GM12872 (cell line): ENCODE measurements around the gene NFIB.

ENCODE experiments used
- TF ChIP-seq, protein P1 (sequence below): IDR thresholded peaks from 3 replicates; pipeline ENCODE4 v1.5.1; 2011; ENCODE audit warnings: low read depth, mild to moderate bottlenecking, low read length, moderate library complexity; ENCODE audit not compliant: insufficient read depth

NFIB gene

DNA sequence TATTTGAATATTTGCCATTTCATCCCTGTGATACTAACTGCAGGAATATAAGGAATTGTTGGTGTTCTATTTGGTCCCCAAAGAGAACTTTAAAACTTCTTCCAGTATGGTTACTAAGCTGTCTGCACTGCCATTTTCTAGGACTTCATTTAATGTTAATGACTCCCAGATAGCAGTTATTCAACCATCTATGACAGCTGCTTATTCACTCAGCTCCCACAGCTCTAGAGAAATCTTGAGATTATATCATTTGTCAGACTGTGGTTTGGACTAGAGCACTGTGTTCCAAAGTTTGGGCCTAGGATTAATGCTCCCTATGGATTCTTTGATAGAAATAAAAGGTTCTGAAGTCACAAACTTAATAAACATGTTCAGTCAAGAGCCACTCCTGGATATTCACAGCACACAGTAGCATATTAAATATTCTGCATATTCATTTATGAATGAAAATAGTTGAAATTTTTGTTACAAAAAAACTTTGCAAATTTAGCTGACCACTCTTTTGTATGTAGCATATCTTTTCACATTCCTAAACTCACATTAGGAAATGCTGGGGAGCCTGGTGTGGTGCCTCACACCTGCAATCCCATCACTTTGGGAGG is 173.7 kb downstream of the NFIB start:
- TF ChIP-seq, protein P1, sequence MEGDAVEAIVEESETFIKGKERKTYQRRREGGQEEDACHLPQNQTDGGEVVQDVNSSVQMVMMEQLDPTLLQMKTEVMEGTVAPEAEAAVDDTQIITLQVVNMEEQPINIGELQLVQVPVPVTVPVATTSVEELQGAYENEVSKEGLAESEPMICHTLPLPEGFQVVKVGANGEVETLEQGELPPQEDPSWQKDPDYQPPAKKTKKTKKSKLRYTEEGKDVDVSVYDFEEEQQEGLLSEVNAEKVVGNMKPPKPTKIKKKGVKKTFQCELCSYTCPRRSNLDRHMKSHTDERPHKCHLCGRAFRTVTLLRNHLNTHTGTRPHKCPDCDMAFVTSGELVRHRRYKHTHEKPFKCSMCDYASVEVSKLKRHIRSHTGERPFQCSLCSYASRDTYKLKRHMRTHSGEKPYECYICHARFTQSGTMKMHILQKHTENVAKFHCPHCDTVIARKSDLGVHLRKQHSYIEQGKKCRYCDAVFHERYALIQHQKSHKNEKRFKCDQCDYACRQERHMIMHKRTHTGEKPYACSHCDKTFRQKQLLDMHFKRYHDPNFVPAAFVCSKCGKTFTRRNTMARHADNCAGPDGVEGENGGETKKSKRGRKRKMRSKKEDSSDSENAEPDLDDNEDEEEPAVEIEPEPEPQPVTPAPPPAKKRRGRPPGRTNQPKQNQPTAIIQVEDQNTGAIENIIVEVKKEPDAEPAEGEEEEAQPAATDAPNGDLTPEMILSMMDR = no peak

DNA sequence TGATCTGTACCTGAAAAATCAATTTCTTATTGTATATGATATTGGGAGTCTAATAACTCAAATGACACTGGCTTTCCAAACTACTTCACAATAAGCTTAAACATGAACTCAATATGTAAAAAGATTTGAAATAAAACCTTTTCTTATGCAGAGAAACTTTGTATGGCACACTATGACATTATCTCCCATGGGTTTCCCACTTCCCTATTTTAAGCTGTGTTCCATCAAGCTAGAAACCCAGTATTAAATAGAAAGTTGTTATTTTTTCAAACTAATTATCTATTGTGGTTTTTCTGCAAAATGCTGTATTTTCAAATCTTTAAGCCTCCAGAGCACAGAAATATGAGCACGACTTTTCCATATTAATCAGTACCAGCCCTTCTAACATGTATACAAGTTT is 174.7 kb downstream of the NFIB start:
- TF ChIP-seq, protein P1 = no peak

DNA sequence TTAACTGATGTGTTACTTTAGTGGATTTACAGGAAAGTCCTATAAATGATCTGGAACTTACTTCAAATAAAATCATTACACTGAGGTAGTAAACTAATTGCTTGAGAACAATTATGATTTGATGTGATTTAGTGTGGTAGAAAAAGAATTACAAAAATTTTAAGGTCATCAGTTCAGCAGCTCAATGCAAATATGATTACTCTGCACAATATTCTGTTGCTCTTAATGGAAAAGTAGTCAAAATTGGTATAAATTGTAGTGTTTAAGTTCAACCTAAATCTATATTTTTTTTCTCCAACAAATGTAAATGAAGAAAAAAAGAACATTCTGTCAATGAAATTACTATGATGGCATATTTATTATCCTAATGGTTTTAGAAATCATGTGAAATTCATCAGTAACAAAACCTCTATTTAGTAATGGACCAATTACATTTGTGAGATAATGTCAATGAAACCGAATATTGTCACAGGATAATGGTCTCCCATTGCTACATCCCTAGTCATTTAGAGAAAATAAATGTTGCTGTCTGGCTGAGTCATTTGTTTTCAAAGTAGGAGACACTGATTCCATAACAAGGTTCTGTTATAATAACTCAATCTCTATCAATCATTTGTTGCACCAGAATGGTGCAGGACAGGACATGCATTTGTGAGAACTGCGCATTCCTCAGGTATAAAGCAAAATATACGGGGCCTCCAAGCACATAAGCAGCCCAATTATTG is 177.1 kb downstream of the NFIB start:
- TF ChIP-seq, protein P1 = no peak

DNA sequence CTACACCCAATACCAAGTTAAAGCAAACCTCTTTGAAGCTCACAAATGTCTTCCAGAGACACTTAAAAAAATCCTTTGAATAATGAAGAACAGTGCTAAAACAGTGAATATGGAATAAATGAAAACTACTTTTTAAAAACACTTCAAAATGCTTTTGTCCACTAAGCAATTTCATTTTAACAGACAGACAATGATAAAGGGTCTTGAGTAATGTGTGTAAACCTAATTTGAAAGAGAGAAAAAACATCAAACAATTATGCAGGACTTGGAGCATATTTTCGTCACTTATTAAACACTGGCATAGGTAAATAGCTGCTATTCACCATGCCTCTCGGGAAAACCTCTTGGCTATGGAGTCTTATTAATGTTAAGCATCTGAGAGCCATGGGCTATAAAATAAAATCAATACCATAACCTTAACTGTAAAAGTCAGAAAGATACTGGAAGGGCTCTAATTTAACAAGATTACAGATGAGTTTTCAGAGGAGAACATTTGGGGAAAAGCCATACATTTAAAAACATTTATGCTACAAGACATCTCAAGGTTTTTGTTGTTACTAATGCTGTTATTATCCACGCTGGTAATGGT is 177.8 kb downstream of the NFIB start:
- TF ChIP-seq, protein P1 = no peak

DNA sequence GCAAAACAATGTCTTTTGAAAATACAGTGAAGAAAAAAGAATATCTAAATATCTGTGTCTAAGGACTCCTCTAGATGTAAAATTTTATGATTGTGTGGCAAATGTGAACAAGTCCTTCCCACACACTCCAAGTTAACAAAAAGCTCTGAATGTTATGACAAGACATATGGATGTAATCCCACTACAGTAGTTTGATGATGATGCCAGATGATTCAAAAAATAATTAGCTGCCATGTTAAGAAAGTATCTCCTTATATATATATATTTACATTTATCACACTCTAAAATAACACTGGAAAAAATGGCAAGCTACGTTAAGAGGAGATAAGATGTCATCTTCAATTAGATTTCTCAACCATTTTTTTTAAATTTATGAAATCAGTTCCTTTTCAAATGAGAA is 178.5 kb downstream of the NFIB start:
- TF ChIP-seq, protein P1 = no peak

DNA sequence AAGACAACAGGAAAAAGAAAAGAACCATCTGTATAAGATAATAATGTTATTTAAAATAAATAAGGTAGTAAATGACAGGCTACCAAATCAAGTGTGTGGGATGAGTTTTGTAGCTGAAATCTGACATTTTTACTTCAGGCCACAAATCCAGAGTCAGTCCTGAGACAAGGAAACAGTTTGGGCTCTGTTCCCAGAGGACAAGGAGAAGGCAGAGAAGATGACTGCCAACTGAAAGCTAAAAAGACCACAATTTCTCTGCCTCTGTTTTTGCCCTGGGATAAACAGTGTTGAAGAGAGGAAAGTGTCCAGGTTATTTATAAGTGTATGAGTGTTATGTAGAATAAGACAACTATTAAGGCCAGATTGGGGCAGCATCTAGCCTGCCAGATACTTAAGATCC is 180.5 kb downstream of the NFIB start:
- TF ChIP-seq, protein P1 = no peak

DNA sequence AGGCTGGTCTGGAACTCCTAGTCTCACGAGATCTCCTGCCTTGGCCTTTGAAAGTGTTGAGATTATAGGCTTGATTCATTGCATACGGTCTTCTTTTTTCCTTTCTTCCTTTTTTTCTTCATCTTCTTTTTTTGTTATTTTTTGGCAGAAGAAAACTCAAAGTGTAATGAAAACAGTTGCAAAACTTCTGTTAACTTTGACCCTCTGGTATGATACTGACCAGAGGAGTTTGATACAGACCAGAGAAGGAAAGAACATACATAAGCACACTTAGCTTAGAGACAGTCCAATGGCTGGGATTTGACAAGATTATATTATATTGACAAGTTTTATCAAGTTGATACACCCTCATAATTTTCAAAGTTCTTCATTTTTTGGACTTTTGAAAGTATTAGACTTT is 181.2 kb downstream of the NFIB start:
- TF ChIP-seq, protein P1 = no peak
